ENCODE results near the gene SLC37A1. TPM values are rescaled to one million over a fixed set of nuclear protein-coding genes. Genes with fewer than 3 reads are reported as not detected.

SLC37A1 gene
- total RNA-seq, 1 experiment from 2014 or later = 37.7 TPM

DNA sequence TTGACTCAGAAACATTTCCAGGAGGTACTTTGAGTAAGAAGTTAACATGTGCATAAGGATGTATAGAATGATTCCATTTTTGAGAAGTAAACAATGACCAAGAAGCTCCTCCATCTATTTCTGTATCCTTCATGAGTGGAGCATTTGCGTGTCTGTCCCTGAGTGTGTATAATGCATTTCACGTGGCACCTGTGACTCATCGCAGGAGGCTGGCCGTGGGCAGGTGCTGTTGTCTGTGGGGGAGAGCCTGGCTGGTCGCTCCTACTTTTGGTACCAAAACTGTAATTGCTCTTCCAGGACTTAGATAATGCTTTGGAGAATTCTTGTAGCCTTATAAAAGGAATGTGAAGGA is 16.5 kb downstream of the SLC37A1 start:
- H3K9me3 Mint-ChIP-seq = no peaks in the 10 kb centered on the region

More for the DNA sequence above, 16.5 kb downstream of the SLC37A1 start:
- Histone ChIP-seq H3K9me3 (ENCODE audit: control insufficient read depth, low read depth, low read length) (no peaks in the 10 kb centered on the region), H2AK5ac (ENCODE audit: insufficient read length, low read length) (no peak overlapping the region), H3K23me2 (ENCODE audit: insufficient read length, low read depth, low read length, poor library complexity, severe bottlenecking) (no peaks in the 10 kb centered on the region), H3K23ac (ENCODE audit: insufficient read length, low read depth, low read length) (no peak overlapping the region), H3K4ac (ENCODE audit: low read depth, low read length) (no peak overlapping the region), H2BK5ac (ENCODE audit: insufficient read length, low read length) (no peak overlapping the region), H3K4me2 (ENCODE audit: insufficient read depth, insufficient read length, low read length) (no peak overlapping the region), H3K27ac (ENCODE audit: insufficient read length, low read depth, low read length) (no peak overlapping the region), H4K91ac (ENCODE audit: insufficient read length, low read depth, low read length) (no peak overlapping the region), H3K27me3 (ENCODE audit: insufficient read depth, low read length) (no peaks in the 10 kb centered on the region), H4K8ac (replicated peaks; ENCODE audit: insufficient read length, low read depth, low read length) (no peak overlapping the region), H2BK12ac (ENCODE audit: insufficient read length, low read depth, low read length) (no peak overlapping the region), H2AFZ (ENCODE audit: low read length) (no peak overlapping the region), H4K20me1 (ENCODE audit: control insufficient read depth, insufficient read depth, insufficient read length) (no peaks in the 10 kb centered on the region), H3T11ph (ENCODE audit: low read length) (no peak overlapping the region), H3K18ac (ENCODE audit: insufficient read length, low read depth, low read length) (no peak overlapping the region), H3K79me1 (ENCODE audit: insufficient read depth, low read depth, low read length, poor library complexity, severe bottlenecking) (no peaks in the 10 kb centered on the region), H3K9ac (ENCODE audit: extremely low read depth, insufficient read length, low read length) (no peak overlapping the region), H4K5ac (ENCODE audit: insufficient read length, low read depth, low read length) (no peak overlapping the region), H3K4me1 (ENCODE audit: insufficient read depth, low read length) (no peaks in the 10 kb centered on the region; the same call in 1 of the 2 replicates), H2BK120ac (ENCODE audit: low read depth, low read length, poor library complexity, severe bottlenecking) (no peak overlapping the region), H3K79me2 (ENCODE audit: insufficient read depth, low read length) (no peaks in the 10 kb centered on the region), H3K14ac (ENCODE audit: insufficient read depth, low read length) (no peak overlapping the region), H2BK20ac (ENCODE audit: low read depth, low read length, poor library complexity, severe bottlenecking) (no peak overlapping the region), H2BK15ac (ENCODE audit: low read depth, low read length) (no peak overlapping the region), H3K56ac (ENCODE audit: insufficient read length, low read depth, low read length) (no peak overlapping the region)
- peaks cover 40 to 41% of the 10 kb centered on the region in 2 experiments for H3K4me1 Mint-ChIP-seq
- WGBS (ENCODE audit: extremely low coverage, insufficient read length, low lambda C conversion rate) = no CpG with 5 or more reads among the region's 5 CpGs
- H3K36me3 Mint-ChIP-seq (ENCODE audit: insufficient read depth in 1 of 3, low read depth in 3 of 3) = peaks cover 3 to 46% (median 14%) of the 10 kb centered on the region in 3 experiments; a peak in 5 of 7 replicates
- no peaks in the 10 kb centered on the region for H3K27me3 Mint-ChIP-seq (ENCODE audit: low read depth)
- no peak overlapping the region for H3K4me3 Mint-ChIP-seq
- TF ChIP-seq, protein P1, sequence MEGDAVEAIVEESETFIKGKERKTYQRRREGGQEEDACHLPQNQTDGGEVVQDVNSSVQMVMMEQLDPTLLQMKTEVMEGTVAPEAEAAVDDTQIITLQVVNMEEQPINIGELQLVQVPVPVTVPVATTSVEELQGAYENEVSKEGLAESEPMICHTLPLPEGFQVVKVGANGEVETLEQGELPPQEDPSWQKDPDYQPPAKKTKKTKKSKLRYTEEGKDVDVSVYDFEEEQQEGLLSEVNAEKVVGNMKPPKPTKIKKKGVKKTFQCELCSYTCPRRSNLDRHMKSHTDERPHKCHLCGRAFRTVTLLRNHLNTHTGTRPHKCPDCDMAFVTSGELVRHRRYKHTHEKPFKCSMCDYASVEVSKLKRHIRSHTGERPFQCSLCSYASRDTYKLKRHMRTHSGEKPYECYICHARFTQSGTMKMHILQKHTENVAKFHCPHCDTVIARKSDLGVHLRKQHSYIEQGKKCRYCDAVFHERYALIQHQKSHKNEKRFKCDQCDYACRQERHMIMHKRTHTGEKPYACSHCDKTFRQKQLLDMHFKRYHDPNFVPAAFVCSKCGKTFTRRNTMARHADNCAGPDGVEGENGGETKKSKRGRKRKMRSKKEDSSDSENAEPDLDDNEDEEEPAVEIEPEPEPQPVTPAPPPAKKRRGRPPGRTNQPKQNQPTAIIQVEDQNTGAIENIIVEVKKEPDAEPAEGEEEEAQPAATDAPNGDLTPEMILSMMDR (conservative IDR thresholded peaks at IDR 0.05) = no peak
- no peak for DNase-seq
- peak overlapping the region in 1 of 3 experiments; percentile 43; a peak in 1 of 7 replicates for H3K27ac Mint-ChIP-seq
